GM21737 (cell line): Measurements from ENCODE around the gene CELF2.

Source experiments
- ATAC-seq: cut with Tn5 transposase; IDR thresholded peaks from one replicate; pipeline ENCODE4 v1.9.1; 2021; ENCODE audit warnings: mild to moderate bottlenecking, moderate library complexity; ENCODE audit not compliant: unreplicated experiment

Gene CELF2

DNA sequence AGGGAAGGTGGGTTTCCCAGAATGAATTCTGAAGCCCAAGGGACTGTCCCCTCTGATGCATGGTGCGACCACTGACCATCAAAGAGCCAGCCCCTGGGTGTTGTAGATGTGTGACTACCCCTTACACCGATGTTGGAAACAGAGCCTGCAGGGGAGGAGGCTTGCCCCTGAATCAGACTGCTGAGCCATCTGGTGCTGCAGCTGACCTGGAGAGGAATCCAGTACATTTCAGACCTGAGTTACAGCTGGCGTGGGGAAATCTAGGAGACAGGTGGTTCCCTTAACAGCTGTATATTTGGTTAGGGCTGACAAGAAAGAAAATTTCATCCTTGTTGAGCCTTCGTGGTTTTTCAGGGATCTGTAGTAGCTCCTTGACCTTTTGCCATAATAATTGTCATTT is 195.5 kb downstream of the CELF2 start:
- ATAC-seq, result no peak

DNA sequence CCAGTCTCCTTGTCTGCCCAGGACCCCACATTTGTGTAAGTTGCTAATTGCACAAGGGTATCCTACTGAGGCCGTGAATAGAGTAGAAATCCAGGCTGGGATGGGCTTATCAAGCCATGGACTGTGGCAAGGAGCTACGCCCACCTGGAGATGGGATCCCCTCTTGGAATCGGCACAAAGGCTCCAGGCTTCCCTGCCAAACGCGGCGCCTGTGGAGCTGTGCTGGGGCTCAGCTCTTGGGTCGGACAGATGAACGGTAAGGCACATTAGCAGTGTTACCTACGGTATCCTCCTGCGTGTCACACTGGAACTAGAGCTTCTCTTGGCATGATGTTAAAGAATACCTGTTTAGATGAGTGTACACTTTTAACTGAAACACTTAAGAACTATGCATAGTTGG is 196.7 kb downstream of the CELF2 start:
- no peak for ATAC-seq

DNA sequence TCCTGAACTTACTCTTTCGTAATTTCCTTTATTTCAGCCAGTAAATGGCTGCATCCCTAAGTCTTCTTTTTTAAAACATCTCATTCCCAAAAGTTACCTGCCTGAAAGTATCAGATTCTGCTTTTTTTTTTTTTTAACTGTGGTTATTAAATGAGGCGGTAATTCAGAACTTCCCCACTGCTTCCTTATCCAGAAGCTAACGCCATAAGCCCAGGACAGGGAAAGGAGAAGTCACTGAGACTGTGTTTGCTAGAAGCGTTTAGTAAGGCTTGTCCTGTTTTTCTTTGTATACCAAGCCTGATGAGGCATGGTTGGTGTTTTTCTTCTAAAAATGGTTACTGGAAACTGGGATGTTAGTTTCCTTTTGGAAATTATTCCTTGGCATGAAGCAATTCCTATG is 197.8 kb downstream of the CELF2 start:
- no peak for ATAC-seq

DNA sequence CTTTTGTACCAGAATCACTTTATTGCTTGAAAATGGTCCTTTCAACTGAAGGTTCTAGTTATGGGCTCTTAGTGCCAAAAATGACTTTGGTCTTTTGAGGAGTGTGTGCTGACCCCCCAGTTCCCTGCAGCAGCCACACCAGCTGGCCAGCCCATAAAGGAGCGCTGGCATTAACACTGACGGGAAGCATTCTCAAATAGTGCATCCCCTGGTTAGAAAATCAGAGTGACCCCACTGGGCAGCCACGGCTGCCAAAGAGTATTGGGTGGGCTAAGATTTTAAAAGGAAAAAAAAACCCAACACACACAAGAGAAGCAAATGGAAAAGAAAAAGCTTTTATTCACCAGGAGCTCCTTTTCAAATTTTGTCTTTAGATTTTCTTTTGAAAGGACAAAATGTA is 199.8 kb downstream of the CELF2 start:
- no peak for ATAC-seq

DNA sequence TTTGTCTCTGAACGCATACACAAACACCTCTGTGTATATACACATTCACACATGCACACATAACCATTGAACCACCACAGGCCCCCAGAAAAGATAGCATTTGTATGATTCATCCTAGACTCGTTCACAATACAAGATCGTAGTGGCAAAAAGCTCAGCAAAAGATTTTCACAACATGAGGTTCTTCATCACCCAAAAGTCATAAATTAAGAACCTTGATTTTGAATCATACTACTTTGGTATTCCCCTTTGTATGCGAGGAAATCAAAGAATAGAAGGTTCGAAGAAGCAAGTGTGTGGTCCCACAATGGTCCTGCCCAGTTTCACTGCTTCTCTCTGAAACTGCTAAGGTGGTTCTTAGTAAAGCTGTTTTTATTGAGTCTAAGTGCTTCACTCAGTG is 200.7 kb downstream of the CELF2 start:
- no peak for ATAC-seq

DNA sequence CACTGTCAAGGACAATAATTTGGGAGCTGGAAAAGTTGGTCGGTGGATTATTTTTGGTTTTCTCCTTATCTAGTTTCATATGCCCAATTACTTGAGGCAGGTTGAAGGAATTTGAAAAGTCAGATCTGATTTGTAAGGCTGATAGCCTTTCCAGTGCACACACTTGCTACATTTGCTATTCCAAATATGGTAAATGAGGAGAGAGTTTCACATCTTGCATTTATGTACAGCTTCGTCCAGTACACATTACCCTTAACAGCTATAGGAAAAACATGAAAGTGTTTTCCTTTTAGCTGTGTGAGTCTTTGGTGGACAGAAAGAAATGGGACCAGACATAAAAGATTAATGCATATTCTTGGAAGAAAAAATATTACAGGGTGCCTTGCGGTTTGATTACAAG is 201.8 kb downstream of the CELF2 start:
- ATAC-seq, result no peak

DNA sequence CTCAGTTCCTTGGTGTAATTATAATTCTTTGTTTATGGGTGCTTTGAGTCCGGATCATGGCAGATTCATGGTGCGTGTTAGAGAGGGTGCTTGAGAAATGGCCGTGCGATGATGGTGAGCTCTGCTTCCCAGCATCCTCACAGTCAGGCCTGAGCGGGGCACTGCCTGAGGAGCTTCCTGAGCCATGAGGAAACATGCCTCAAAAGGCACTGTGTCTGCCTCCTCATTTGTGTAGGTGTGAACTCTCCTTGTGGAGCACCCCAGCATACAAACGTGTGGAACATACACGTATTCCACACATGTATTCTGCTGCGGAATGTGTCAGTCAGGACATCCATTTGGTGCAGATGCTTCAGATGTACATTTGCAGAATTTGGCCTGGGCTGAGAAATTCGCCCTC is 205.4 kb downstream of the CELF2 start:
- ATAC-seq, result no peak

DNA sequence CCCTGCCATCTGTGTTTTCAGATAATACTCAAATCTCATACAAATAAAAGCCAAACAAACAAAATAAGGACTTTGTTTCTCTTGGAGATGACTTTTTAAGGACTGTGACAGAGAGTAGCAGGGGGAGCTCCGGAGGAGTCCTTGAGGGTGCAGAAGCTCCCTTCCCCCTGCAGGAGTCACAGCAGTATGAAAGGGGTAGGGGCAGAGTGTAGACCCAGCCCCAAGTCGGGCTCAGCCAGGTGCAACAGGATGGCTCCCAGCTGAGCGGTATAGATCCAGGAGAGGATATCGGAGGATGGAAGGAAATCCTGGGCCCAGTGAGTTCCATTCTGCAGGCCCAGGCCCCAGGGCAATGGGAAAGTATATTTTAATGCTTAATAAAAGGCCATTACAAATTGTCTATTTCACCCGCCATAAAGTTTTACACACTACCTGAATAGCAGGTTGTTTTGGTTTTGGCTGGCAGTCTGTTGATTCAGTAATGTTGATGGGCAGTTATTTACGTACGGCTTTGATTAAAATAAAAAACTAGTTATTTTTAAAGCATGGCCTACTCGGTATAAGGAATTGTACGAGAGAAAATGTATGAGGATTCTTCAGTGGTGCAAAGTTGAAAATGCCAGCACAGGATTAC is 206.0 kb downstream of the CELF2 start:
- no peak for ATAC-seq

DNA sequence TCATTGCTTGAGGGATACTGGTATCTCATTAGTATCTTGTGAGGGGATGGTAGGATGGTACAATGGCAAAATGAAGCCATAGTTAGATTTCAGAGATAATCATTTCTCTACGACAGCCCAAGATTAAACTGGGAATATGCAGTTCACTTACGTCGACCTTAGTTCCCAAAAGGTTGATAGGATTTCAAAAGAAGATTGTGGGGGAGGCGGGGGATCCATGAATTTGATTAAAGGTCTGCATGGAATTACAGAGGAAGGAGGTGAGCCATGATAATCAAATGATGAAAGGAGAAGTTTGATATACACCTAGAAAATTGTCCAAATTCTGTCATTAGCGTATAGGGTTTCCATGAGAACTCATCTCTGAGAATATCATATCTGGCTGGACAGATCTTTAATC is 206.6 kb downstream of the CELF2 start:
- no peak for ATAC-seq

DNA sequence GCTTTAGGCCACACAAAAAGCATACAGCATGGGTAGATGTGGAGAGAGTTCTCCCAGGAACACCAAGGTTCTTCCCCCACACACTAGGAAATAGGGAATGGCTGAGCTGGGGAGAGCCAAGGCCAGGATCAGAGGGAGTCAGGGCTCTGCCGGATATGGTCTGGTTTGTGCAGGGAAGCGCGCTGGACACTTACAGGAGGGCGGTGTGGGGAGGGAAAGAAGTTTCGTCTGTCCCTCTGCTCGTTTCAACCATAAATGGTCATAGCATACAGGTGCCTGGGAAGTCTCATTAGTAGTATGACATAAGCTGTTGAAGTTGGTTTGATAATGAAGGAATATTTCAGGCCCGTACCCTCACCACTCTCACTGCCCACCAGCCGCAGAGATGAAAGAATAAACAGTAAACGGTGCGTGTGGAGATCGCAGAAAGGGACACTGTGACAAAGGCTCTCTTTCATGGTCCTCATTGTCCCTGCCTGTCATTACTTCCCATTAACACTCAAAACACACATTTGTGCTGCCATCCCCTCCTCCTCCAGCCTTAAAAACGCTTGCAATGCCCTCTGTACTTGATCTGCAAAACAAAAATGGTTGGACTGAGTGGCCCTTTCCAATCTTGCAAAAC is 207.2 kb downstream of the CELF2 start:
- ATAC-seq, result no peak

DNA sequence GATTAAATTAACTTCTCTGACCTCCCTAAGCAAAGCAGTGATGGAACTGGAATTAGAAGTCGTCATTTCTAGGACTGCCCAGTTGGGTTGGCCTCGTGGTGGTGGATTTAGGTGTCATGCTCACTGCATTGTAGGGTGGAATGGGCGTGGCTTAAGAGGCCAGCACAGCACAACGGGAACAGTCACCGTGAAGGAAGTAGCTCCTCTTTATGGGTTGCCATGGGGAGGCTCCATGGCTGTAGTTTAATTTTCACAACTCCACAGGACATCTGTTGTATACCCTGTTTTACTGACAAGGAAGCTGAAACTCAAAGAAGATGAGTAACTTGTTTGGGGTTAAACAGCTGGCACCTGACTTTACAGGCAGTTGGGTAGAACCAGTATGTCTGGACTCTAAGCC is 208.3 kb downstream of the CELF2 start:
- peak; percentile 46 for ATAC-seq

DNA sequence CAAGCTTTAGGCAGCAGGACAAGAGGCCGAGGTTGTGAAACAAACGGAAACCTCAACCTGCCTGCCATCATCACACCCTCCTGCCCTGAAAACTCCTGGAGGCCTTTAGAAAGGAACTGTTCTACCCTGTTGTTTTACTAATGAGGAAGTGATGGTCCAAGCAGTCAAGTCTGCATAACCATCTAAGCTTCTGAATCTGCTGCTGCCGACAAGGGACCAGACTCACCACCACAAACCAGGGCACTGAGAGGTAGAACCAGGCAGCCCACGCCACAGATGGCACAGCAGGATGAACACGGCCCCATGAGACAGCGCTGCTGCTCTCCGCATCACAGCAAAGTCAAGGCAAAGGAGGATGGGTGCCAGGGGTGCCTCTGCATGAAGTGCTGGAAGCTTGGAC is 209.4 kb downstream of the CELF2 start:
- peak; percentile 48 for ATAC-seq

DNA sequence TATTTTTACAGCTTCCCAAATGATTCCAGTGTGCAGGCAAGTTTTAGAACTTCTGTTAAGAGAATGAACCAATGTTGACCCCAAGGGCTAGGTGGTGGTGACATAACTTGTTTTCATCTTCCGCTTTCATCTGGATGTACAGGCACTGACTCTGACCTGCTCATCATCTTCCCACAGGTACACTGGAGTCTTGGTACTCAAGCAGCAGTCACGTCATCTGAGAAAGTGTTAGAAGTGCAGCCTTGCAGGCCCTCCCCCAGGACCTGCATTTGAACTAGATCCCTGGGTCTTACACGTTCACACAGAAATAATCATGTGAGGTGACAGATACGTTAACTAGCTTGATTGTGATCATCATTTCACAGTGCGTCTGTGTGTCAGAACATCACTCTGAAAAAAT is 212.2 kb downstream of the CELF2 start:
- no peak for ATAC-seq

DNA sequence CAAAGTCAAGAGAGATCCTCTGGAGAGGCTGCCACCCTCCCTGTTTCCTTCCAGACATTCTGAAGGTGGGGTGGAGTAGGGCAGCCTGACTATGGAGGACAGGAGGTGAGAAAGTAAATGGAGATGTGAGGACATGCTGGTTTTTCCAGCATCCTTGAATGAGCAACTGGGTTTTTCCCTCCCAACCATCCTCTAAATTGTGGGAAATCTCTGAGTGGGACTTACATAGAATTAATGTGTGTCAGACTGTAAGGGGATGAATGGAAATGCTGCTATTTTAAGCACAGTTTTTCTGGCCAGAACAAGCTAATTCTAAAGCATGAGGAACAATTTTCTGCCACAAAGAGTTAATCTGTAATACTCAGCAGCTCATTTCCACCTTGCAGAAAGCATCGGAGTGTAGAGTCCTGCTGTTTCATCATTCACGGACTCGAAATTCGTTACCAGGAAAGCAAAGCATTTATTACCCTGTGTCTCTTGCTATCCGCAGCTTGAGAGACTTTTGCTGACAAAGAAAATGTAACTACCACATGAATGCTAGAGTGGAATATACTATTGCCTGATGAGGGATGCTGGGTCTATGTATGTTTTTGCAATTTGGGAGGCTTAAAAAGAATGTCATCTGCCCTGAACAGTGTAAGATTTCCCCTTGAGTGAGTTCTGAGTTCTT is 213.0 kb downstream of the CELF2 start:
- no peak for ATAC-seq

DNA sequence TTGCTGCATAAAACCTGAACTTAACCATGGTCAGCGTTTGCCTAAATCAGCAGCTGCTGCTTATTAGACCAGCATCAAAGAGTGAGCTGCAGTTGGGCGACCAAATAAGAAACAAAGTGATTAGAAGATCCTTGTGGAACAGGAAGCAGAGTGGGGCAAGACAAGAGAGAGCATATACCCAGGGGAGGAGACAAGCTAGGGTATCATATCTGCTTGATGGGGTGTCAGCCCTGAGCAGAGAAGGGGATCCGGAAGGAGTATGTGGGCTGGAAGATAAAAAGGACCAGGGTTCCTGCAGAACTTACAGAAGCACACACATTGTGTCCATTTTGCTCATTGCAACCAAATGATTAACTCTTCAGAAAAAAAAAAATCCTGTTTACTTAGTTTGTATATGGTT is 213.6 kb downstream of the CELF2 start:
- no peak for ATAC-seq

DNA sequence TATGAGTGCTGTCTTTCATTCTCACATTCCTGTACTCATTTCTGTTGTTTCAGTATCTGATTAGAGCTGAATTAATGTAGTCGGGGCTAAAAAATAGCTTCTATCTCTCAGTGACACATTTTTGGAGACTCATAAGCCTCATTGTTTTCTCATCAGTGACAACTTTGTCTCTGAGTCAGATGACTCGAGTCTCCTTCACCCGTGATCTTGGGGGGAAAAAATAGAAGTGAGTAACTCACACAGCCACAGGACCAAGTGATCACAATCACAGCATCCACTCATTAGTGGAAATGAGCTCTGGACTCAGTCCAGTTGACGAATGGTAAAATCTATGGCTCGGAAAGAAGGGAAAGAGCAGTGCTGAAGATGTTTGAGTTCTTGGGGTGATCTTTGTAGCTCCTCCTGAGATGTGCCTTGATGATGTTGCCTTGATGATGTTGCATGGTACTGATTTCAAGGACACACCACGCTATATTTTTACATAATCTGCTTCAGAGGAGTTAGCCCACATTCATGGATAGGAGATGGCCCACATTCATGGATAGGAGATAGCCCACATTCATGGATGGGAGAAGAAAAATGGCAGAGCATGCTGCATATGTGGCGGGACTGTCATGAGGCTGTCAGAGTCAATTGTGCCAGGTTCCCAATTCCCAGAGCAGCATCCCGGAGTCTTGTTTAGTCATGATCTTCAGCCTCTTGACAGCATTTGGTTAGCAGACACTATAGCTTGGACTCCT is 214.7 kb downstream of the CELF2 start:
- no peak for ATAC-seq

DNA sequence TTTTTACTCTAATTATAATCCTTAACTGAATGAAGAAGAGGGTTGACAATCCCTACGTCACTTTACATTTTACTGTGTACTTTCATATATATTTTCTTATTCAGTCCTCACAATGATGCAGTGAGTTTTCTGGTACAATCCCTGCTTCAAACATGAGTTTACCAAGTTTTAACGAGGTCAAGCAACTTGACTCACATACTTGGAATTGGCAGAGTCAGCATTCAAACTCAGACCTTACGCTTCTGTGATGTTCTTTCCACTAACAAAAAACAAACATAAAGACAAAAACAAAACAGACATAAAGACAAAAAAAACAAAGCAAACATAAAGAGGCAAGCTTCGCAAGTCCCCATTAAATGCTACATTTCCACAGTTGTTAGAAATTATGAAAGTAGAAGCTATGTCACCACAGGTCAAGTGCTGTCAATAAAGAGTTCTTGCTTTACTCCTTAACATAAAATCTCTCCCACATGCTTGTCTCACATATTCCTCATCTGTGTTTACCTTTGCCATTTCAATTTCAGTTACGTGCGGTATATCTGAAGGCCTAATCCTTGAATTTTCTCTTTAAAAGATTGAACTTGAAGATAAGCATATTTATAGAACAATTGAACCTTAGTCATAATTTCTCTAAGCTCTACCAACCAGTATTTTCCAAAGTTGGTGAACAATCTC is 217.3 kb downstream of the CELF2 start:
- ATAC-seq, result no peak

DNA sequence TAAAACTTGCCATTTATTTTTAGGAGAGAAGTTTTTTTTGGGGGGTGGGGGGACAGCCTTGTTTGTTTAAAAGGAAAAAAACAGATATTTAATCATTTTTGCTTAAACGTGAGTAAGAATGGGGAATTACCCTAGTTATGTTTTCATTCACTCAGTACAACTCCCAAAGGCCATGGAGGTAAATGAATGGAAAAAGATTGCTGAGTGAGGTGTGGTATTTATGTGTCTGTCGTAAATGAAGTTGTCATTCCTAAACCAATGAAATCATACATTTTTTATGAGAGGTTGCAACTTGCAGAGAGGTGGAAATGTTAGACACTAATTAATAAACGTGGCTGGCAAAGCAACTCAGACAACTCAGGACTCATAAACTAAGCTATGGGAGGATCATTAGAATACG is 218.1 kb downstream of the CELF2 start:
- peak; percentile 16 for ATAC-seq

DNA sequence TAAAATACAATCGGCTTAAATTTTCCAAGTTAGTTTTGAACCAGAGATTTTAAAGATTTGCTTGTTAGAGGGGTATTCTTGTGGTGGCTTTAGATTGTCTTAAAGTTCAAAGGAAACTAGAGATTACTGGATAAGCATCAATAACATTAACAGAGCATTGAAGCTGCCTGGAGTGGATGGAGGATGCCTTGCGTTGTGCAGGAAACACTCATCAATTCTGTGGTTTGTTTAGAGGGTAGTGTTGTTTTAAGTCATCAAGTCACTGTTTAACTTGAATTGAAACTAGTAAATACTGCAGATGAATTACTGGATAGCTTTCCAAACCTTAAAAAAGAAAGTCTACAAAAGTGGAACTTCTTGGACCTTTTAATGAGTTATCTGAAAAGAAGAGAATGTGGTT is 218.6 kb downstream of the CELF2 start:
- peak; percentile 75 for ATAC-seq

DNA sequence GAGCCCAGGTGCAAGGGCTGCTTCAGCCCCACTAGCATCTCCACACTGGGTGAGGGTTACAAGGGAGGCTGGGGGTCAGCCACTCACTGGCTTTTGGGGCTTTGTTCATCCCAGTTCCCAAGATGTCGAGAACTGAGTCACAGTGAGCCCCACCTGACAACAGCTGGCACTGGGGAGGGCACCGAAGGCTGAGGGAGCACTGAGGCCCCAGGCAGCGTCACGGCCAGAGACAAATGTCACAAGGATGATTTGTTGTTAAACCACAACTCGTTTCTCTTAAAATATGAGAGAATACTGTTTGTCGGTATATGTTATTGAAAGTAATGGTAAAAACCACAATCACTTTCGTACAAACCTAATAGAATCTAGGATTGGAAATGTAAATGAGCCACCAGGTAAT is 219.9 kb downstream of the CELF2 start:
- no peak for ATAC-seq

DNA sequence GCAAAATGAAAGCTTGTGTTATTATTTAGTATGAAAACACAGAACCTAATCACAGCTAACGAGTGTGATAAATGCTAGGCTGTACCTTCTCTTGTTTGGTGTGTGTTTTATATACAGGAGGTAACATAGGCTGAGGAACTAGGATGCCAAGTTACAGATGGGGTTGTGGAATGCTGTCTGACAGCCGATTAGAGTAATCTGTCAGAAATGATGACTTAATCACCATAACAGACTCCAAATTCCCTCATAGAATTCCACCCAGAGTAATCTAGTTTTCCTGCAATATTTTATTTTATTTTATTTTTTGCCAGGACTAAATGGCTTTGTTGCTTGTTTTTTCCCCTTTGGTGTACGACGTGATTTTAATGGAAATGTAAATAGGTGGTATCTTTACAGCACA is 221.2 kb downstream of the CELF2 start:
- no peak for ATAC-seq
